OCI-LY1 (cell line): Measurements from ENCODE around the gene MXD4.

Experiments used
- CTCF ChIP-seq: fragments of 200-600 bp; sonication (generic), shearing (Covaris generic); IDR thresholded peaks from 2 replicates; pipeline ENCODE4 v1.5.1; 2017; ENCODE audit warnings: mild to moderate bottlenecking, antibody characterized with exemption, low read length, moderate library complexity, mixed read lengths
- EZH2 ChIP-seq: fragments of 200-600 bp; sonication (generic), shearing (Covaris generic); IDR thresholded peaks from 2 replicates; pipeline ENCODE4 v1.8.0; 2017; ENCODE audit warnings: borderline replicate concordance, mixed run types, mild to moderate bottlenecking, antibody characterized with exemption, low read length, moderate library complexity, mixed read lengths

GRCh38 chr4:2284161-2284933 is 22.4 kb upstream of the MXD4 start:
- TF ChIP-seq EZH2 (no peak), CTCF (no peak)
